ENCODE results near the gene EPHA10. TPM values are rescaled to one million over a fixed set of nuclear protein-coding genes. Genes with fewer than 3 reads are reported as not detected.

The EPHA10 gene
- total RNA-seq, 4 donors from 2014 or later, result 0.17 TPM; not detected in 3

GRCh38 chr1:37752213-37752582 lies 12.7 kb downstream of the EPHA10 start:
- intact Hi-C loops (cut with DNase I; ENCODE audit: low total_unique reads), result no loop called here
- ATAC-seq (no peak), DNase-seq (no peak)
- Histone ChIP-seq H3K9me3 (no peaks in the 10 kb centered on the region), H3K4me3 (no peak overlapping the region), H3K27ac (no peak overlapping the region), H3K27me3 (peaks cover 41 to 47% (median 45%) of the 10 kb centered on the region in 3 donors), H3K4me1 (no peaks in the 10 kb centered on the region), H3K36me3 (no peaks in the 10 kb centered on the region)
- no peak for TF ChIP-seq CTCF (IDR thresholded peaks at IDR 0.05 in 4 of 5, conservative IDR thresholded peaks at IDR 0.05 in 1 of 5)
- TF ChIP-seq POLR2A (IDR thresholded peaks at IDR 0.05), result no peak
- in situ Hi-C loops (cut with MboI; ENCODE audit: low sequenced_read_pairs in 4 of 4), result no loop called here

- peaks cover 29 to 33% (median 33%) of the 10 kb centered on the region in 3 donors for H3K27me3 ChIP-seq
- DNase-seq, result no peak
- H3K4me1 ChIP-seq, result no peaks in the 10 kb centered on the region
- intact Hi-C loops (cut with DNase I; ENCODE audit: low total_unique reads), result no loop called here
- in situ Hi-C loops (cut with MboI; ENCODE audit: low sequenced_read_pairs in 4 of 4), result no loop called here
- no peaks in the 10 kb centered on the region for H3K9me3 ChIP-seq
- no peaks in the 10 kb centered on the region for H3K36me3 ChIP-seq
- H3K4me3 ChIP-seq, result no peak overlapping the region
- no peak overlapping the region for H3K27ac ChIP-seq
- no peak for TF ChIP-seq CTCF (IDR thresholded peaks at IDR 0.05 in 4 of 5, conservative IDR thresholded peaks at IDR 0.05 in 1 of 5)
- no peak for TF ChIP-seq POLR2A (IDR thresholded peaks at IDR 0.05)
- no peak for ATAC-seq
Observed at GRCh38 chr1:37748565-37748964, 16.4 kb downstream of the EPHA10 start.

GRCh38 chr1:37746806-37747205 lies 18.1 kb downstream of the EPHA10 start:
- peaks cover 20 to 26% (median 24%) of the 10 kb centered on the region in 3 donors for H3K27me3 ChIP-seq
- H3K4me1 ChIP-seq, result no peaks in the 10 kb centered on the region
- ATAC-seq, result no peak
- H3K9me3 ChIP-seq, result no peaks in the 10 kb centered on the region
- no peak overlapping the region for H3K4me3 ChIP-seq
- intact Hi-C loops (cut with DNase I; ENCODE audit: low total_unique reads), result no loop called here
- no peak for TF ChIP-seq POLR2A (IDR thresholded peaks at IDR 0.05)
- no peak for TF ChIP-seq CTCF (IDR thresholded peaks at IDR 0.05 in 4 of 5, conservative IDR thresholded peaks at IDR 0.05 in 1 of 5)
- no peaks in the 10 kb centered on the region for H3K36me3 ChIP-seq
- in situ Hi-C loops (cut with MboI; ENCODE audit: low sequenced_read_pairs in 4 of 4), result no loop called here
- no peak for DNase-seq
- H3K27ac ChIP-seq, result no peak overlapping the region

GRCh38 chr1:37741662-37742061 lies 23.3 kb downstream of the EPHA10 start:
- Histone ChIP-seq H3K4me3 (no peak overlapping the region), H3K27me3 (peaks cover 0 to 9% (median 2%) of the 10 kb centered on the region in 3 donors), H3K27ac (no peak overlapping the region), H3K4me1 (no peaks in the 10 kb centered on the region), H3K36me3 (no peaks in the 10 kb centered on the region), H3K9me3 (no peaks in the 10 kb centered on the region)
- TF ChIP-seq CTCF (IDR thresholded peaks at IDR 0.05 in 4 of 5, conservative IDR thresholded peaks at IDR 0.05 in 1 of 5), result no peak
- no peak for TF ChIP-seq POLR2A (IDR thresholded peaks at IDR 0.05)
- intact Hi-C loops (cut with DNase I; ENCODE audit: low total_unique reads), result no loop called here
- in situ Hi-C loops (cut with MboI; ENCODE audit: low sequenced_read_pairs in 4 of 4), result no loop called here
- no peak for DNase-seq
- ATAC-seq, result no peak

- peaks cover 0 to 6% (median 2%) of the 10 kb centered on the region in 3 donors for H3K27me3 ChIP-seq
- in situ Hi-C loops (cut with MboI; ENCODE audit: low sequenced_read_pairs in 4 of 4), result no loop called here
- ATAC-seq, result no peak
- no peak for TF ChIP-seq POLR2A (IDR thresholded peaks at IDR 0.05)
- no peaks in the 10 kb centered on the region for H3K4me1 ChIP-seq
- no peak overlapping the region for H3K4me3 ChIP-seq
- H3K9me3 ChIP-seq, result no peaks in the 10 kb centered on the region
- DNase-seq, result no peak
- H3K27ac ChIP-seq, result no peak overlapping the region
- intact Hi-C loops (cut with DNase I; ENCODE audit: low total_unique reads), result no loop called here
- no peaks in the 10 kb centered on the region for H3K36me3 ChIP-seq
Observed at GRCh38 chr1:37741130-37741529, 23.8 kb downstream of the EPHA10 start.
